Measurements from ENCODE around the gene ANXA8. TPM values are rescaled to one million over a fixed set of nuclear protein-coding genes. Genes with fewer than 3 reads are reported as not detected.

Gene ANXA8
- total RNA-seq, 2 donors from 2014 or later = 8.2 to 13.9 TPM

GRCh38 chr10:47453141-47454007, 30.5 kb downstream of the ANXA8 start:
- DNase-seq (ENCODE audit: low spot score) = no peak

DNA sequence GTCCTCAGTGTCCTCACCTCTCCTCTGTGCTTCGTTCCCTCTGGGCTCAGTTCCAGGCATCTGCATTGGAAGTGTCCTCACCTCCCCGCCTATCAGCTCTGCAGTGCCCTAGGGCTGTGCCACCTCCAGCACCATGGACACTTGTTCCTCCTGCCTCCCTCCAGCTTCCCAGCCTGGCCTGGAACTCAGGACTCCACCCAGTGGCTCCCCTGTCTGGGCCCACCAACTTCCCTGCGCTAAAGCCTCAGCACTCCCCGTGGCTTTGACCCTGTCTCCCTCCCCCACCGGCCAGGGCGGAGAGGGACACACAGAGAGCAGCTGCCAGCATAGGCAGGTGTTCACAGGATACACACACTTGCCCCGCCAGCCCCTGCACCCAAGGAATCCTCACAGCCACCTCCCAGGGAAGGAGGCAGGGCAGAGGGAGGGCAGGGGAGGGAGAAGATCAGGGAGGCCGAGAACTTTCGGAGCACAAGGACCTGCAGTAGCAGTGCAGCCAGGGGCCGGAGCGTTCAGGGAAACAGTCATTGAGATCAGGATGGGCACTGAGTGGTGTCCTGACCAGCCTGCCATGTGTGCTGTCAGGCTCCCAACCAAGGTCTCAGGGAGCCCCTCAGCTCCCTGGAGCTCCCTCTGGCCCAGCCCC, 31.3 kb downstream of the ANXA8 start:
- Histone ChIP-seq H3K27ac (no peak overlapping the region), H3K36me3 (no peaks in the 10 kb centered on the region), H3K4me3 (no peak overlapping the region), H3K27me3 (replicated peaks; ENCODE audit: insufficient read depth) (no peaks in the 10 kb centered on the region), H3K4me1 (replicated peaks) (no peaks in the 10 kb centered on the region), H3K9me3 (no peaks in the 10 kb centered on the region)
- TF ChIP-seq POLR2AphosphoS5 (IDR thresholded peaks at IDR 0.05) (no peak), POLR2A (IDR thresholded peaks at IDR 0.05) (no peak), CTCF (IDR thresholded peaks at IDR 0.05) (no peak)
- 60% methylated on average over 11 of the region's 11 CpGs for WGBS
- DNase-seq (ENCODE audit: low spot score) = no peak
- intact Hi-C loops (cut with DNase I) = no loop called here

More at GRCh38 chr10:47453141-47454007, 30.5 kb downstream of the ANXA8 start:
- Histone ChIP-seq H3K27ac (no peak overlapping the region), H3K9me3 (no peaks in the 10 kb centered on the region), H3K4me3 (no peak overlapping the region), H3K4me1 (replicated peaks) (no peaks in the 10 kb centered on the region), H3K36me3 (no peaks in the 10 kb centered on the region), H3K27me3 (replicated peaks; ENCODE audit: insufficient read depth) (no peaks in the 10 kb centered on the region)
- intact Hi-C loops (cut with DNase I) = no loop called here
- WGBS = 68% methylated on average over 7 of the region's 7 CpGs
- TF ChIP-seq POLR2AphosphoS5 (IDR thresholded peaks at IDR 0.05) (no peak), CTCF (IDR thresholded peaks at IDR 0.05) (no peak), POLR2A (IDR thresholded peaks at IDR 0.05) (no peak)

DNA sequence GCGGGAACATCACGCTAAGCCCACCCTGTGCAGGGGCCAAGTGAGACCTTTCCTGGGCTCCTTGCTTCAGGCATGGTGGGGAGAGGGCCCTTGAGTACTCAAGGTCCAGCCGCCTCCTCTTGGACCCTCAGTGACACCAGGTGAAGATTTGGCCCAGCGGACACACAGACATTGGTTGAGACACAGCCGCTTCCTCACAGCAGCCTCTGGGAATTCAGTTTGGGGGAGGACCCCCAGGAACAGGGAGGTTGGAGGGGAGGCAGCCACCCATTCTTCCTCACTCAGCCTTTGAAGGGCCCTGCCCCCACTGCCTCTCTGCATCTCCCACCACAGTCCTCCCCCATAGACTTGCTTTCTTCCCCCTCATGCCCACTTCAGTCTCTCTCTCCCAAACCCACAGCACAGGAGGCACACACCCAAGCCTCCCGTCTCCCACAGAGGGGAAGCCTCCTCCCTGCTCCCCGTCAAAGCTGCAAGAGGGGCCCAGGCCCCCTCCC, 31.9 kb downstream of the ANXA8 start:
- no peak for TF ChIP-seq POLR2AphosphoS5 (IDR thresholded peaks at IDR 0.05)
- no peak for TF ChIP-seq POLR2A (IDR thresholded peaks at IDR 0.05)
- TF ChIP-seq CTCF (IDR thresholded peaks at IDR 0.05) = no peak
- no peak overlapping the region for H3K27ac ChIP-seq
- no peak overlapping the region for H3K4me3 ChIP-seq
- no peaks in the 10 kb centered on the region for H3K36me3 ChIP-seq
- H3K4me1 ChIP-seq (replicated peaks) = no peaks in the 10 kb centered on the region
- intact Hi-C loops (cut with DNase I) = no loop called here
- DNase-seq (ENCODE audit: low spot score) = no peak
- whole genome bisulfite sequencing = 80% methylated on average over 7 of the region's 7 CpGs
- H3K9me3 ChIP-seq = no peaks in the 10 kb centered on the region
- H3K27me3 ChIP-seq (replicated peaks; ENCODE audit: insufficient read depth) = no peaks in the 10 kb centered on the region

DNA sequence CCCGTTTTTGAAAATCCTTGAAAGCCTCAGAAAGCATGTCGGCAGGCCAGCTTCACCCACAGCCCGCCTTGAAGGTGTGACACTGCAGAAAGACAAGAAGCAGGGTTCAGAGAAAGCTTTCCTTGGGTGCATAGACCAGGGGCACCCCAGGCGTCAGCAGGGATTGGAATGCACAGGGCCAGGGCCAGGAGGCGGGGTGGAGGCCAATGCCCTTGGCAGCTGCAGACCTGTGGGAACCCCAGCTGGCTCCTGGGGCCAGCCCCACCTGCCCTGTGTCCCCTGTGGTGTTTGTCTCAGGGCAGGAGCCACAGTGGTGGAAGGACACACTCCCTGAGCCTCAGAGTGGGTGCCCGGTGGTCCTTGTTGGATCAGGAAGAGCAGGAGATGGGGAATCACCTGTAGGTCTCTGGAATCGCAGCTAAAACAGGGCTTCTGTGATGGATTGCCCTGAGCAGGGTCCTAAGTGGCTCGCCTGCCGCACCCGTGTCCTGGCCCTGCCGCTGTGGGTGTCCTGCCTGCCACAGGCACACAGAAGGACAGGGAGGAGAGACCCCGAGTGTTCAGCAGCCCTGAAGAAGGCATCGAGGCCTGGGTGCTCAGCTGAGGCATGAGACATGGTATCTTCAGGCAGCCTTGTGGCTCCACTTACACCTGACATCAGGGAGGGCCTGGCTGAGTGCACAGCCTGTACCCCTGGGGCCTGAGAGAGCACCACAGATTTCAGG, 32.5 kb downstream of the ANXA8 start:
- 89% methylated on average over 13 of the region's 13 CpGs for WGBS

More for the DNA sequence above, 32.5 kb downstream of the ANXA8 start:
- intact Hi-C loops (cut with DNase I) = no loop called here
- Histone ChIP-seq H3K27me3 (replicated peaks; ENCODE audit: insufficient read depth) (no peaks in the 10 kb centered on the region), H3K4me1 (replicated peaks) (no peaks in the 10 kb centered on the region), H3K9me3 (no peaks in the 10 kb centered on the region), H3K27ac (no peak overlapping the region), H3K36me3 (no peaks in the 10 kb centered on the region), H3K4me3 (no peak overlapping the region)
- TF ChIP-seq POLR2AphosphoS5 (IDR thresholded peaks at IDR 0.05) (no peak), CTCF (IDR thresholded peaks at IDR 0.05) (no peak), POLR2A (IDR thresholded peaks at IDR 0.05) (no peak)
- DNase-seq (ENCODE audit: low spot score) = no peak
